Ammon's horn (tissue), 1 donor: ENCODE data around the gene ZNF764.
A peak's percentile ranks its signal among the peaks of the same experiment; 100 is the strongest.

Source experiments
- DNase-seq: peaks from one replicate; pipeline ENCODE4 v3.0.0-alpha.2; 2016; ENCODE audit warnings: low spot score

Gene ZNF764

GRCh38 chr16:30570636-30571444, 12.7 kb upstream of the ZNF764 start:
- DNase-seq: peak; percentile 28

GRCh38 chr16:30569746-30570635, 11.8 kb upstream of the ZNF764 start:
- no peak for DNase-seq

GRCh38 chr16:30569281-30569680, 11.1 kb upstream of the ZNF764 start:
- DNase-seq: no peak

GRCh38 chr16:30567991-30568638, 9.9 kb upstream of the ZNF764 start:
- DNase-seq: no peak

GRCh38 chr16:30567160-30567990, 9.2 kb upstream of the ZNF764 start:
- DNase-seq: no peak

GRCh38 chr16:30566531-30566930, 8.4 kb upstream of the ZNF764 start:
- DNase-seq: no peak

GRCh38 chr16:30565984-30566383, 7.8 kb upstream of the ZNF764 start:
- no peak for DNase-seq

GRCh38 chr16:30565526-30565925, 7.4 kb upstream of the ZNF764 start:
- DNase-seq: peak; percentile 22

GRCh38 chr16:30562021-30562420, 3.8 kb upstream of the ZNF764 start:
- DNase-seq: no peak

- DNase-seq: no peak
These were observed 3.1 kb upstream of the ZNF764 start for GRCh38 chr16:30561089-30561816.

- no peak for DNase-seq
These were observed 1.5 kb upstream of the ZNF764 start for GRCh38 chr16:30559690-30560089.

- no peak for DNase-seq
These were observed 709 bp upstream of the ZNF764 start for GRCh38 chr16:30558789-30559377.

- DNase-seq: peak; percentile 12
These were observed 542 bp downstream of the ZNF764 start for GRCh38 chr16:30557707-30557956.

GRCh38 chr16:30556125-30556473, 2.1 kb downstream of the ZNF764 start:
- no peak for DNase-seq

- no peak for DNase-seq
These were observed 2.7 kb downstream of the ZNF764 start for GRCh38 chr16:30555315-30556124.

GRCh38 chr16:30554557-30555314, 3.4 kb downstream of the ZNF764 start:
- no peak for DNase-seq

GRCh38 chr16:30553393-30553899, 4.7 kb downstream of the ZNF764 start:
- no peak for DNase-seq

- DNase-seq: no peak
These were observed 5.2 kb downstream of the ZNF764 start for GRCh38 chr16:30552956-30553355.

GRCh38 chr16:30551781-30552180, 6.4 kb downstream of the ZNF764 start:
- DNase-seq: no peak
